Brain microvascular endothelial cell (primary cell): ENCODE data around the gene HSD17B2.

Experiments
- DNase-seq: peaks from one replicate; pipeline ENCODE4 v3.0.0-alpha.2; 2020
- H3K27ac ChIP-seq: fragments of 250-450 bp; sonication (Bioruptor Pico); 2 replicates; pipeline ENCODE4 v1.5.1; 2020; ENCODE audit warnings: mild to moderate bottlenecking, moderate library complexity
- H3K27me3 ChIP-seq: fragments of 250-450 bp; sonication (Bioruptor Pico); replicated peaks from 2 replicates; pipeline ENCODE4 v1.5.1; 2020; ENCODE audit warnings: mild to moderate bottlenecking
- H3K36me3 ChIP-seq: fragments of 250-450 bp; sonication (Bioruptor Pico); replicated peaks from 2 replicates; pipeline ENCODE4 v1.5.1; 2020; ENCODE audit warnings: mild to moderate bottlenecking
- H3K4me3 ChIP-seq: 2 replicates; pipeline ENCODE4 v1.5.1; 2011; ENCODE audit warnings: low read depth, mild to moderate bottlenecking, control low read depth, low read length, moderate library complexity
- in situ Hi-C: cut with HindIII; loops from 2 replicates; pipeline ENCODE4 v1.10.0; 2017; ENCODE audit warnings: low sequenced_read_pairs, low pct_ligation_motif_present
- TF ChIP-seq, protein P1 (sequence below): IDR thresholded peaks from 2 replicates; pipeline ENCODE4 v1.5.1; 2011; ENCODE audit warnings: low read depth, mild to moderate bottlenecking, moderate library complexity, low read length, control low read depth, inconsistent platforms; ENCODE audit errors: missing control alignments

The HSD17B2 gene

DNA sequence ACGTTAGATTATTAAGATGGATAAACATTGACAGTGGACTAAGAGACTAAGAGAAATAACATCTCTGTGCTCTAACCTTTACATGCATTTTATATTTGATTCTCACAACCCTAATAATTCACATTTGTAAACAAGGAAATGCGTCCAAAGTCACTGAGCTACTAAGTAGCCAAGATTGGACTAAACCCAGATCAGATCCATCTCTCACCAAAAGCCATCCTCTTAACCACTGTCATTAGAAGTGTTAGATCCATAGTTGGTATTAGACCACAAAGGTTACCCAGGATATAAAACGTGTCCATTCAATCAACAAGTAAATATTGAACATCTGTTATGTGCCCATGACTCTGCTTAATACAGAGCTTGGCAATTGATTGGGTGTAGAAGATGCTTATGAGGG, 5.2 kb downstream of the HSD17B2 start:
- in situ Hi-C loops, result no loop called here
- peaks cover 4% of the 10 kb centered on the region for H3K27me3 ChIP-seq
- H3K27ac ChIP-seq, result no peak overlapping the region
- no peak overlapping the region for H3K4me3 ChIP-seq
- TF ChIP-seq, protein P1, sequence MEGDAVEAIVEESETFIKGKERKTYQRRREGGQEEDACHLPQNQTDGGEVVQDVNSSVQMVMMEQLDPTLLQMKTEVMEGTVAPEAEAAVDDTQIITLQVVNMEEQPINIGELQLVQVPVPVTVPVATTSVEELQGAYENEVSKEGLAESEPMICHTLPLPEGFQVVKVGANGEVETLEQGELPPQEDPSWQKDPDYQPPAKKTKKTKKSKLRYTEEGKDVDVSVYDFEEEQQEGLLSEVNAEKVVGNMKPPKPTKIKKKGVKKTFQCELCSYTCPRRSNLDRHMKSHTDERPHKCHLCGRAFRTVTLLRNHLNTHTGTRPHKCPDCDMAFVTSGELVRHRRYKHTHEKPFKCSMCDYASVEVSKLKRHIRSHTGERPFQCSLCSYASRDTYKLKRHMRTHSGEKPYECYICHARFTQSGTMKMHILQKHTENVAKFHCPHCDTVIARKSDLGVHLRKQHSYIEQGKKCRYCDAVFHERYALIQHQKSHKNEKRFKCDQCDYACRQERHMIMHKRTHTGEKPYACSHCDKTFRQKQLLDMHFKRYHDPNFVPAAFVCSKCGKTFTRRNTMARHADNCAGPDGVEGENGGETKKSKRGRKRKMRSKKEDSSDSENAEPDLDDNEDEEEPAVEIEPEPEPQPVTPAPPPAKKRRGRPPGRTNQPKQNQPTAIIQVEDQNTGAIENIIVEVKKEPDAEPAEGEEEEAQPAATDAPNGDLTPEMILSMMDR, result no peak
- DNase-seq, result no peak
- no peaks in the 10 kb centered on the region for H3K36me3 ChIP-seq

DNA sequence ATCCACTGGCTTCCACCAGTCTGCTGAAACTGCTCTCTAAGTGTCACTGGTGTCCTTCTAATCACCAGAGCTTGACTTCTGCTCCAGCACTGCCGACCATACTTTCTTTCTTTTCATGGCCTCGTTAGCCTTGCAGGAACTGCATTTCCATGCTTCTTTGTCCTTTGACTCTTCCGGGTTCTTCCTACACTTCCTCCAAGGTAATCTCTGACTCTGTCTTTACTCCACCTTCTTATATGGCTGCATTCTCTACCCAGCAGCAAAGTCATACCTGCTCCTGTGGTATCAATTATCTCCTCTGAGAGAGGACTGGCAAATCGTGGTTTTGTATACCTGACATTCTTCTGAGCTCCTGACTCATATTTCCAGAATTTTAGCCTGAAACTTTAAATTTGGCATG, 6.5 kb downstream of the HSD17B2 start:
- Histone ChIP-seq H3K36me3 (no peaks in the 10 kb centered on the region), H3K27ac (no peak overlapping the region), H3K27me3 (peaks cover 4% of the 10 kb centered on the region), H3K4me3 (no peak overlapping the region)
- in situ Hi-C loops, result no loop called here
- DNase-seq, result no peak
- TF ChIP-seq, protein P1, result no peak

DNA sequence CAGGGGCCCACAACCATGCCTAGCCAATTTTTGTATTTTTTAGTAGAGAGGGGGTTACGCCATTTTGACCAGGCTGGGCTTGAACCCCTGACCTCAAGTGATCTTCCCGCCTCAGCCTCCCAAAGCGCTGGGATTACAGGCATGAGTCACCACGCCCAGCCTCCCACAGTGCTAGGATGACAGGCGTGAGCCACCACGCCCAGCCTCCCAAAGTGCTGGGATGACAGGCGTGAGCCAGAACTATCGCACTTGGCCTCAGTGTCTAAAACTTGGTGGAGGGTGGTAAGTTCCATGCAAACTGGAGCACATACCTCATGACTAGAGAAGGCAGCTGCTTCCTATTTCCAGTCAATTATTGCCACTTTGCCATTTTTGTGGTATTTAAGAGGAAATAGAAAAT, 7.1 kb downstream of the HSD17B2 start:
- Histone ChIP-seq H3K4me3 (no peak overlapping the region), H3K27me3 (peaks cover 4% of the 10 kb centered on the region), H3K36me3 (no peaks in the 10 kb centered on the region), H3K27ac (no peak overlapping the region)
- no peak for DNase-seq
- in situ Hi-C loops, result no loop called here
- TF ChIP-seq, protein P1, result no peak

DNA sequence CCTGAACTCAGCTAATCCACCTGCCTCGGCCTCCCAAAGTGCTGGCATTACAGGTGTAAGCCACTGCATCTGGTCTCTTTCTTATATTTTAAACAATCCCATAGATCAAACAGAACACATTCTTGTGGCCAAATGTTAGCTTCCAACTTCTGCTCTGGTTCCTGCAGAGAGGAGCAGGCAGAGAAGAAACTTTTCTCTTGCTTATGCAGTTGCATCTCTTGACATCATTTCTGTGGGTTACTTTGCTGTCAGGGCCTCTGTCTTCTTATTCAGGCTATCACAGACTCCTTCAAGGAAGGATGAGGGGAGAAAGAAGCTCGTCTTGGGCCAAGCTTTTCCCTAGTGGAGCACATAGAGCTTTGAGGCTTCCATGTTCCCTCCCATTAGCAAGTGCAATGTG, 7.8 kb downstream of the HSD17B2 start:
- Histone ChIP-seq H3K4me3 (no peak overlapping the region), H3K27ac (no peak overlapping the region), H3K36me3 (no peaks in the 10 kb centered on the region), H3K27me3 (peaks cover 4% of the 10 kb centered on the region)
- TF ChIP-seq, protein P1, result no peak
- no peak for DNase-seq
- in situ Hi-C loops, result no loop called here

DNA sequence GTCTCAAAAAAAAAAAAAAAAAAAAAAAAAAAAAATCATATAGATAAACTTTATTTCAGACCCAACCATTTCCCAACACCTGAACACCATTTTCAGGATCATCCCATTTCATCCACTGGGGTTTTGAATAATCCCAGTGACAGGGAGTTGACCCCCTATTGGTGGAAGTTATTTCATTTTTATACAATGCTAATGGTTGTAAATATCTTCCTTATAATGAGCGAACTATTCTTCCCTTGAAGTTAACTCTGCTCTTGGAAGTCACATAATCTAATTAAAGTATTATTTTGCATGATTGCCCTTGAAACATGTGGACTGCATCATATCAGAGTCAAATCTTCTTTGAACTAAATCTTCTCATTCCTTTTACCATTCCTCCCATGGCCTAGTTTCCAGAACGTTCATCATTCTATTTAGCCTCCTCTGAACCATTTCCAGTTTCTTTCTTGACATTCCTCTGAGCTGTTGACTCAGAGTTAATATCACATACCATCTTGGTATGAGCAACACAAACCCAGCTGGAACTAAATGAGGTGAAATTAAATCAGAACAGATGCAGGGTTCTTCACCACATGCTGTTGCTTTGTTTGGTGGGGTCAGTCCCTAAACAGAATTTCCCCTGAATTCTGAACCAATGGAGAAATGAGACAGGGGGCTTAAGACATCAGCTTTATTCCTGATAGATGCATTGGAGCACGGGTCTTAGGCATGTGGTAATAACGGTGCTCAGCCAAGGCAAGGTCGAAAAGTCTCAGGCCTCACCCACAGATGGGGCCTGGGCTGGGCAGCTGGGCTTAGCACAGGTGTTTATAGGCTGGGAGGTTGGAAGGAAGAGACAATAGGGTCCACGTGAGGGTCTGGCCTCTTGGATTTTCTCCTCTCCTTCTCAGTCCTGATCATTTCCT, 8.9 kb downstream of the HSD17B2 start:
- TF ChIP-seq, protein P1, result no peak
- Histone ChIP-seq H3K36me3 (no peaks in the 10 kb centered on the region), H3K27ac (no peak overlapping the region), H3K4me3 (no peak overlapping the region), H3K27me3 (peaks cover 4% of the 10 kb centered on the region)
- in situ Hi-C loops, result no loop called here
- peak; percentile 38 for DNase-seq

DNA sequence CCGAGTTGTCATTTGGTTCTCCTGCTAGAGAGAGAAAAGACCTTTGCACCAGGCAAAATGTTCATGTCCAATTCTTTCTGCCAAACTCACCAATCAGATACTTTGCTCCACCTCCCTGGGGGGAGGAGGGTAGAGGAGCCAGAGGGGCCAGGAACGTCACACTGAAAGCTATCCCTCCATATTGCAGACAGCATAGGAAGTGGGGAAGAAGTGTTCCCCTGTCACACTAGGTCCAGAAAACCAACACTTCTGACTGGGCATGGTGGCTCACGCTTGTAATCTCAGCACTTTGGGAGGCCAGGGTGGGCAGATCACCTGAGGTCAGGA, 9.5 kb downstream of the HSD17B2 start:
- Histone ChIP-seq H3K4me3 (no peak overlapping the region), H3K27me3 (peaks cover under 1% of the 10 kb centered on the region), H3K27ac (no peak overlapping the region), H3K36me3 (no peaks in the 10 kb centered on the region)
- in situ Hi-C loops, result no loop called here
- no peak for DNase-seq
- TF ChIP-seq, protein P1, result no peak
